CD4-positive, alpha-beta T cell treated with Interleukin-2 at 100 ng/mL for 4 hours (primary cell): ENCODE results near the gene EFNA4.

ENCODE experiments used
- DNase-seq: peaks from one replicate; pipeline ENCODE4 v3.0.0-alpha.2; 2020; ENCODE audit warnings: low spot score

EFNA4 gene

GRCh38 chr1:155033524-155033923 is 30.0 kb upstream of the EFNA4 start, which contains the start of the genes DCST1 and DCST2:
DCST1 (plus strand) TSS chr1:155033824; CDS start chr1:155034037, 213 bp downstream.
DCST2 (minus strand) TSS chr1:155033781; CDS start chr1:155033701, 80 bp downstream.
- DNase-seq = no peak

GRCh38 chr1:155034318-155035208 is 29.0 kb upstream of the EFNA4 start:
- no peak for DNase-seq

GRCh38 chr1:155035936-155036335 is 27.6 kb upstream of the EFNA4 start:
- no peak for DNase-seq

GRCh38 chr1:155037043-155037442 is 26.5 kb upstream of the EFNA4 start:
- no peak for DNase-seq

- DNase-seq = no peak
Observed at GRCh38 chr1:155037851-155038441, 25.6 kb upstream of the EFNA4 start.

GRCh38 chr1:155038602-155039307 is 24.8 kb upstream of the EFNA4 start:
- DNase-seq = no peak

- DNase-seq = no peak
Observed at GRCh38 chr1:155039308-155039669, 24.3 kb upstream of the EFNA4 start.

GRCh38 chr1:155040358-155041093 is 23.0 kb upstream of the EFNA4 start:
- no peak for DNase-seq

- DNase-seq = no peak
Observed at GRCh38 chr1:155042789-155043188, 20.8 kb upstream of the EFNA4 start.

GRCh38 chr1:155043301-155043702 is 20.2 kb upstream of the EFNA4 start:
- DNase-seq = no peak

- no peak for DNase-seq
Observed at GRCh38 chr1:155043793-155044192, 19.7 kb upstream of the EFNA4 start.

GRCh38 chr1:155044365-155044764 is 19.2 kb upstream of the EFNA4 start:
- no peak for DNase-seq

GRCh38 chr1:155044812-155045657 is 18.5 kb upstream of the EFNA4 start:
- DNase-seq = peak; percentile 74

- DNase-seq = no peak
Observed at GRCh38 chr1:155048449-155049334, 14.8 kb upstream of the EFNA4 start.

- DNase-seq = no peak
Observed at GRCh38 chr1:155049651-155050559, 13.6 kb upstream of the EFNA4 start.

GRCh38 chr1:155050560-155051341 is 12.8 kb upstream of the EFNA4 start, which contains the start of gene ADAM15:
ADAM15 (plus strand) TSS chr1:155051316; CDS start chr1:155051387, 71 bp downstream.
- DNase-seq = peak; percentile 79

- no peak for DNase-seq
Observed at GRCh38 chr1:155051342-155051776, 12.2 kb upstream of the EFNA4 start.
